Esophagus (tissue), 2 donors: ENCODE data around the gene PRR12. TPM values are rescaled to one million over a fixed set of nuclear protein-coding genes. Genes with fewer than 3 reads are reported as not detected.

ENCODE experiments used
- H3K27ac ChIP-seq, 2 donors: one replicate each; pipeline ENCODE4 v1.5.1; 2013; ENCODE audit warnings: low read depth in 2 of 2, mild to moderate bottlenecking in 2 of 2, inconsistent platforms in 1 of 2, low read length in 1 of 2, moderate library complexity in 1 of 2
- H3K27me3 ChIP-seq, 2 donors: one replicate each; pipeline ENCODE4 v1.6.1; 2013; ENCODE audit warnings: low read length in 2 of 2, control low read depth in 1 of 2, mild to moderate bottlenecking in 1 of 2; ENCODE audit not compliant: insufficient read depth in 2 of 2, control insufficient read depth in 1 of 2
- H3K36me3 ChIP-seq, 2 donors: one replicate each; pipeline ENCODE4 v1.6.1; 2013; ENCODE audit warnings: low read length in 1 of 2; ENCODE audit not compliant: control insufficient read depth in 2 of 2, insufficient read depth in 2 of 2
- H3K4me1 ChIP-seq, 2 donors: one replicate each; pipeline ENCODE4 v1.6.1; 2013; ENCODE audit warnings: low read length in 1 of 2; ENCODE audit not compliant: control insufficient read depth in 2 of 2, insufficient read depth in 2 of 2
- H3K4me3 ChIP-seq, 2 donors: one replicate each; pipeline ENCODE4 v1.5.1; 2013; ENCODE audit warnings: low read length in 2 of 2, mild to moderate bottlenecking in 2 of 2, low read depth in 1 of 2, moderate library complexity in 1 of 2
- H3K9me3 ChIP-seq, 2 donors: one replicate each; pipeline ENCODE4 v1.6.1; 2013; ENCODE audit warnings: mild to moderate bottlenecking in 2 of 2, low read depth in 1 of 2, low read length in 1 of 2, moderate library complexity in 1 of 2; ENCODE audit not compliant: control insufficient read depth in 2 of 2, insufficient read depth in 1 of 2
- WGBS, 2 donors: extraction: QIAGEN DNeasy Blood & Tissue Kit; methylation state at CpG; one replicate each; pipeline ENCODE4 v1.1.7; 2013; 5-methylcytosine and 5-hydroxymethylcytosine counted together
- polyA plus RNA-seq, 2 donors: library from polyadenylated mRNA; stranded (reverse); fragments of 200-250 nt; gene quantifications; one replicate each; pipeline ENCODE4 v1.2.3, GENCODE V29; 2013
- donor health status: healthy with polysubstance abuse.
- donor health status: Bipolar disorder and iron deficiency.

PRR12 gene
- polyA plus RNA-seq, 2 donors = 4.8 to 11.2 TPM

DNA sequence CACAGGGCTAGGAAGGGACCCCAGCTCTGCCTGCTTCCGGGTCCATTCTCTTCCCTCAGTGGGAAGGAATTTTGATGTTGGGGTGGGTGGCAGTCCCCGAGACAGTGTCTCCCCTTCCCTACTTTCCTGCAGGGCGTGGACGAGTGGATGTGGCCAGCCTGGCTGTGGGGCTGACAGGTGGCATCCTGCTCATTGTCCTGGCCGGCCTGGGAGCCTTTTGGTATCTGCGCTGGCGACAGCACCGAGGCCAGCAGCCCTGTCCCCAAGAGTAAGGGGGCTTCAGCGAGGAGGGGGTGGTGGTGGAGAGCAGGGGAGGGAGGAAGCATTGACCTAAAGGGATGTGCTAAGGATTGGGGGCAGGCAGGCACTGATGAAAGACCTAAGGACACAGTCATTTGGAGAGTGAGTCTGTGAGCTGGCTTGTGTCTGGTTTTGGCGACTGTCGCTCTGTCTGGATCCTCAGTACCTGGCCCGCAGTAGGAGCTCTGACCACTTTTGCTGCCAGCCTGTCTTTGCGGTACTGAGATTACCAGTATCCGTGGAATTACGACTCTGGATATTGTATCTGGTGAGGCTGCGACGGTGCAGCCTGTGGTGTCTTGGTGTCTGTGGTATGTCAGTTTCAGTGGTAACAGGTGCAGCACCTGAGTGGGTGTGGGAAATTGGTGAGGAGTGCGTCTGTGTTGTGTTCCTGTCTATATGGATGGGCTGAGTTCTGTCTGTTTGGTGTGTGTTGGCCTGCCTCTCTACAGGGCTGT is 2.4 kb upstream of the PRR12 start:
- no peak overlapping the region for H3K4me3 ChIP-seq

DNA sequence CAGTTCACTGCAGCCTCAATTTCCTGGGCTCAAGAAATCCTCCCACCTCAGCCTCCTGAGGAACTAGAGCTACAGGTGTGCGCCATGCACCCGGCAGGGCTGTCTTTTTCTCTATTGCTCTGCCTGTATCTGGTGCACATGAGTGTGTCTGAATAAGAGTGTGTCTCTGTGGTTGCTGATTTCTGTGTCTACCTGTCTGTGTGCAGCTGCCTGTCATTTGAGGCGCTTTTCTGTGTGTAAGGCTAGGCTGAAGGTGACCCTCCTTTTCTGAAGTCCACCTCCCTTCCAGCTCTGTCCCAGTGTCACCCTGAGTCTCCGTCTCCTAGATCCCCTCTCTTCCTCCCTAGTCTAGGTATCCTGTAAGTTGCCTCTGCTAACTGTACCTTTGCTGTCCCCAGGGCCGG is 1.5 kb upstream of the PRR12 start:
- Histone ChIP-seq H3K27me3 (no peaks in the 10 kb centered on the region), H3K4me3 (no peak overlapping the region)
- WGBS, 2 donors = 46 to 49% methylated on average over 5 of the region's 5 CpGs

More for the DNA sequence above, 2.4 kb upstream of the PRR12 start:
- Histone ChIP-seq H3K27ac (no peak overlapping the region), H3K36me3 (no peaks in the 10 kb centered on the region), H3K9me3 (no peaks in the 10 kb centered on the region), H3K27me3 (no peaks in the 10 kb centered on the region), H3K4me1 (no peaks in the 10 kb centered on the region)
- 80 to 83% methylated on average over 18 of the region's 18 CpGs for WGBS, 2 donors

DNA sequence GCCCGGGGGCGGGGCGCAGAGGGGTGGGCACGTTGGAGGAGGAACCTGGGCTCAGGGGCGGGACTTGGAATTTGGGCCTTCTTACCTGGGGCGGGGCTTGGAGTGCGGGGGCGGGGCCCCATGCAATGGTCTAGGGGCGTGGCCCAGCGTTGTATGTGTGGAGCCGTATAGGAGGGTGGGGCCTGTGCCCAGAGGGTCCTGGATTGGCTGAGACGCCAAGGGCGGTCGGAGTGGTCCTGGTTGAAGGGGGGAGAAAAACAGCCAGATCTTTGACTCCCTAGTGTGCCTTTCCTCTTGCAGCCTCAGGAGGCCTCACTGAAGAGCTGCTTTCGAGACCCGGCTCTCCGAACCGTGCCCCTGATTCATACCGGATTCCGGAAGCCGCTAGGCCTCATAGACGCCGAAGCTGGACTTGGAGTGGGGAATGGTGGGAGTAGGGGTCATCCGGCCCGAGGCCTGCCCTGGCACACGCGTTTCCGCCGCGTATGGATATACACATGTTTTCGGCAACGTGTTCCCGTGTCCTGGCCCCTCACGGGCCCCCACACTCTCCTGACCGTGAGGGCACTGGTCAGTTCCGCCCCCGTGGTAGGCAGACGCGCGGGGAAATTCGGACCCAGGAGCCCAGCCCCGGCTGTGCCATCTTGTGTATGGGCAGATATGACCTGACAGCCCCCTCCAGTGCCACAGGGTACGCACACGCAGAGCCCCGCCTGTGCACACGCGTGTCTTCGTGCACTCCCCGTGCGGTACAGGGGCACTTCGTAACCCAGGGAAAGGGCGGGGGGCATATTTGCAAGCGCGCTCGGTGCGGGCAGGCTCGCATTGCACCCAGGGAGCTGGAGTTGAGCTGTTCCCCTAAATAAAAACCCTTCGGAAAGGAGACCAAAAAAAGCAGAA is 661 bp upstream of the PRR12 start:
- no peaks in the 10 kb centered on the region for H3K27me3 ChIP-seq
- peaks cover 3% of the 10 kb centered on the region in 2 donors for H3K4me1 ChIP-seq
- no peaks in the 10 kb centered on the region for H3K9me3 ChIP-seq
- peak overlapping the region; percentile 92 to 96 for H3K27ac ChIP-seq
- WGBS, 2 donors = 0% methylated on average over 50 to 58 of the region's 58 CpGs
- H3K4me3 ChIP-seq = peak overlapping the region; percentile 58 to 77
- peaks cover 0 to 6% of the 10 kb centered on the region in 2 donors for H3K36me3 ChIP-seq

More for the DNA sequence above, 1.5 kb upstream of the PRR12 start:
- peaks cover under 1 to 2% of the 10 kb centered on the region in 2 donors for H3K4me1 ChIP-seq
- H3K36me3 ChIP-seq = peaks cover 0 to 4% of the 10 kb centered on the region in 2 donors
- peak overlapping the region; percentile 66 to 70 for H3K27ac ChIP-seq
- H3K9me3 ChIP-seq = no peaks in the 10 kb centered on the region

DNA sequence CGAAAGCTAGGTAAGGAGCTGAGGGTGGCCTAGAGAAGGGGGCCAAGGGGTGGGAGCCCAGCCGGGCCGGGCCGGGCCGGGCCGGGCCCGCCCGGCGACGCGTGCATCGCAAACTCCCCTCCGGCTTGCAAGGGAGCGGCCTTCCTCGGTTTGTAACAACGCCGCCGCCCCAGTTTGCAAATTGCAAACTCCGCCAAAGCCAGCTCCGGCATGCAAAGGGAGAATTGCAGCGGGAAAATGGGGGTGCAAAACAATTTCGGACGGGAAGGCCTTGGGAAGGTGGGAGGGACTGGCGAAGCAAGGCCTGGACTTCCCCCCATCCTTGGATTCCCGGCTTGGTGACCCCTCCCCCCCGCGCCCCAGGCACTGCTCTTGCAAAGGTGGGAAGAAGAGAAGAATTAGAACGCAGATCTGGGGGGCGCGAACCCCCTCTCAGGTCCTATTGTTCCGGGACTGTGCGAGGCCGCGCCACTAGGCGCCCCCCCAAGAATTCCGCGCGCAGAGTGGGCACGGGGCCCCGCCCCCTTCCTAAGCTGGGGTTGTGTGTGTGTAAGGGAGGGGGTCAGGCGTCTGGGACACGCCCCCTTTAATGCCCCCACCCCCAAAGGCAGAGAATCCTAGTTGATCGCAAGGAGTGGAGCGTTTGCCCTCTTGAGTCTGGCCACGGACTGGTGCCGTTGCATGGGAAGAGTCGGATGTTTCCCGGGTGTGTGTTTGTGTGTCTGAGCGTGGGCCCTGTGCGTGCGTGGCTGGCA is 926 bp downstream of the PRR12 start:
- Histone ChIP-seq H3K9me3 (no peaks in the 10 kb centered on the region), H3K27me3 (no peaks in the 10 kb centered on the region), H3K36me3 (peaks cover 0 to 20% of the 10 kb centered on the region in 2 donors), H3K4me1 (peaks cover 3% of the 10 kb centered on the region in 2 donors), H3K27ac (peak overlapping the region; percentile 92 to 96), H3K4me3 (peak overlapping the region; percentile 68 to 77)
- 0 to 1% methylated on average over 39 to 51 of the region's 51 CpGs for WGBS, 2 donors

DNA sequence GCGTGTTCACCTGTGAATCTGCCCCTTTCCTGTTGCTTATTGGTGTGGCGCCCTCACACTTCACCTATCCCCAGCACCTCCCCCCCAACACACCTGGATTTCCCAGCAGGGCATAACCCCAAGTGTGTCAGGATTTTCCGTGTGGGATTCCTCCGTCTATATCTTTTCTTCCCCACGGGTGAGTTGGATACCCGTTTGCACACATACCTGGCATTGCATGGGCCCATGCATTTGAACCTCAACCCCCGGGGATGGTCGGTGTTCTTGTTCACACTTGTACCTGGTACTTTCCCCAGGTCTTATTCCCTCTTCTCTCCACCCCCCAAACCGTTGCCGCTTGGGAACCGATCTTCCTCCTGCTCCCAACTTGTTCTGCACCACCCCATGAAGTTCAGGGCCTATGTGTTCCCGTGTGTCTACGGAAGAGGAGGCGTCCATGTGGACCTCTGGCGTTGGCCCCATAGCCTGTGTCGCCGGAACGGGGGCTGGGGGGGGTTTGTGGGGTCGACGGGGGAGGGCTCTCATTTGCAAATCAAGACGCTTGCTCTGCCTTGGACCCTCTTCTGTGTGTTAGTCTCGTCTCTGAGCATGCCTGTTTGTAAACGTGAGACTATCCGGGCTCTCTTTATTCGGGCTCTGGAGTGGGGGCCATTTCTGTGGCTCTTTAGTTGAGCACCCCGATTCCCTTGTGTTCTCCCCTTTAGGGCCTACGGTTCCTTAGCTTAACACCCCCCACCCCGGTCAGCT is 1.7 kb downstream of the PRR12 start:
- Histone ChIP-seq H3K9me3 (no peaks in the 10 kb centered on the region), H3K4me1 (peaks cover 3% of the 10 kb centered on the region in 2 donors), H3K36me3 (peaks cover 0 to 26% of the 10 kb centered on the region in 2 donors), H3K27me3 (no peaks in the 10 kb centered on the region), H3K4me3 (peak overlapping the region; percentile 68 to 77), H3K27ac (peak overlapping the region; percentile 92 to 96)
- WGBS, 2 donors = 4% methylated on average over 28 of the region's 28 CpGs

DNA sequence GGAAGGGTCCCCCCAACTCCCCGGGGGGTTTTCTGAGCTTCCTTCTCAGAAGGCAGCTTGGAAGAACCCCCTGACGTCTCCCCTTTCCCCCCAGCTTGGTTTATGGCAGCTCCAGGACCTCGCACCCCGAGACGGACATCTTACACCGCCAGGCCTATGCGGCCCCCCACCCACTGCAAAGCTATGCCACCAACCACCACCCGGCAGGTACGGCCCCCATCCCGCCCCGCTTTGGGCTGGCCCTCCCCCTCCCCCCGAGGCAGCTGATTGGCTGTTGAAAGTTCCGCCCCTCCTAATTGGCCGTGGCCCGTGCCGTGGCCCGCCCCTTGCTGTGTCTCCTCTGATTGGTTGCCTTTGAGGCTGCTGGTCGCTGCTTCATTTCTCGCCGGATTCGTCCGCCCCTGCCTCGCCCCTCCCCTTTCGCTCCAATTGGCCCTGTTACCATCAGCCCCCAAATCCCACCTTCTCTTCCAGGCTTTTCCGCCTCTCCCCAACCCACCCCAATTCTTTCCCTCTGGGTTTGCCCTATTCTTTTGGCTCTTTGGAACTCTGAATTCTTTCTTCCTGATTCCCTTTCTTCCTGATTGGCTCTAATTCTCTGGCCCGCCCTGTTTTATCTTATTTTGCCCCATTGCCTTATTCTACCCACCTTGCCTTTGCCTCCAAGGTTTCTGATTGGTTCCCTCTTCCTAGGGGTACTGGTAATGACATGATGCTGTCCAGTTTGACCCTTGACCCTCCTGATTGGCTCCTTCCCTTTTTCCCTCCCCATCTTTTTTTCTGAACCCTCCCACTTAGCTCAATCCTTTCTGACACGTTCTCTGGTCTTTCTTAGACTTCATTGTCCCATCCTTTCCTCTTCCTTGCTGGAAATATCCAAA is 2.5 kb downstream of the PRR12 start:
- Histone ChIP-seq H3K4me3 (peak overlapping the region; percentile 36 to 77), H3K27ac (peak overlapping the region; percentile 92 to 96), H3K9me3 (no peaks in the 10 kb centered on the region), H3K27me3 (no peaks in the 10 kb centered on the region), H3K36me3 (peaks cover 0 to 26% of the 10 kb centered on the region in 2 donors), H3K4me1 (peaks cover 3% of the 10 kb centered on the region in 2 donors)
- WGBS, 2 donors = 6 to 8% methylated on average over 19 to 27 of the region's 27 CpGs

DNA sequence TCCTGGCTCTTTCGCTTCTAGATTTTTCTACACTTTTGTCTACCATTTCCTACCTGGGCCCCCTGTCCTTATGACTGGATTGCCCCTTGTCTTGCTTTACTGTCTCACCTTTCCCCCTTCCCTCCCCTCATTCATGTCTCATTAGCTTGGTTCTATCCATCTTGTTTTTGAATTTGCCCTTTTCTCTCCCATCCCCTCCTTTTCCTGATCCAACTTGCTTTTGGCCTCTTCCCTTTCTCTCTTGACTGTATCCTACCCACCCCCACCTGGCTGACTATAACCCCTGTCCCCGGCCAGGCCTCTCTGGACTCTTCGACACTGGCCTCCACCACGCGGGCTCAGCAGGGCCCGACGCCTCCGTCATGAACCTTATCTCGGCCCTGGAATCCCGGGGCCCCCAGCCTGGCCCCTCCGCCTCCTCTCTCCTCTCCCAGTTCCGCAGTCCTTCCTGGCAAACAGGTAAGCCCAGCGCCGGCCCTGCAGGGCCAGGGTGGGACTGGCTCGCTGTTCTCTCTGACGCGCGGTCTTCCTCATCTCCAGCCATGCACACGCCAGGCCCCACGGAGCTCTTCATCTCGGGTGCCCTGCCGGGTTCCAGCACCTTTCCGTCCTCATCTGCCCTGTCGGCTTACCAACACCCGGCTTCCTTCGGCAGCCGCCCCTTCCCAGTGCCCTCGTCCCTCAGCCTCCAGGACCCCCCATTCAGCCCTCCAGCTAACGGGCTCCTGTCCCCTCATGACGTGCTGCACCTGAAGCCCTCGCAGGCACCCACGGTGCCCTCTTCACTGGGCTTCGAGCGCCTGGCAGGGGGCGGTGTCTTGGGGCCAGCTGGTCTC is 3.4 kb downstream of the PRR12 start:
- no peaks in the 10 kb centered on the region for H3K27me3 ChIP-seq
- WGBS, 2 donors = 90 to 91% methylated on average over 33 to 35 of the region's 35 CpGs

More for the DNA sequence above, 3.4 kb downstream of the PRR12 start:
- peak overlapping the region; percentile 63 to 82 for H3K27ac ChIP-seq
- H3K9me3 ChIP-seq = no peaks in the 10 kb centered on the region
- peaks cover 3% of the 10 kb centered on the region in 2 donors for H3K4me1 ChIP-seq
- H3K4me3 ChIP-seq = no peak overlapping the region
- peaks cover 0 to 29% of the 10 kb centered on the region in 2 donors for H3K36me3 ChIP-seq
